Liver (tissue), 9 donors: ENCODE measurements around the gene LRMDA. TPM values are rescaled to one million over a fixed set of nuclear protein-coding genes. Genes with fewer than 3 reads are reported as not detected.

Experiments
- DNase-seq: peaks from one replicate; pipeline ENCODE4 v3.0.0-alpha.2; 2017; ENCODE audit warnings: low spot score
- H3K27ac ChIP-seq, 2 donors: one replicate each; pipeline ENCODE4 v1.7.0; 2013; ENCODE audit warnings: inconsistent platforms in 2 of 2, low read length in 2 of 2, control low read depth in 1 of 2, low read depth in 1 of 2, mild to moderate bottlenecking in 1 of 2
- H3K27me3 ChIP-seq, 4 donors: one replicate each; pipeline versions ENCODE4 v1.6.1 to v1.7.0; 2013; ENCODE audit warnings: low read length in 3 of 4, inconsistent platforms in 1 of 4, mild to moderate bottlenecking in 1 of 4, moderate library complexity in 1 of 4; ENCODE audit not compliant: control insufficient read depth in 4 of 4, insufficient read depth in 4 of 4
- H3K36me3 ChIP-seq, 4 donors: one replicate each; pipeline versions ENCODE4 v1.6.1 to v1.7.0; 2013; ENCODE audit warnings: low read length in 3 of 4, mild to moderate bottlenecking in 3 of 4, low read depth in 1 of 4, moderate library complexity in 1 of 4; ENCODE audit not compliant: control insufficient read depth in 4 of 4, insufficient read depth in 3 of 4
- H3K4me1 ChIP-seq, 4 donors: one replicate each; pipeline versions ENCODE4 v1.6.1 to v1.7.0; 2013; ENCODE audit warnings: low read length in 3 of 4, mild to moderate bottlenecking in 3 of 4, moderate library complexity in 1 of 4; ENCODE audit not compliant: control insufficient read depth in 4 of 4, insufficient read depth in 4 of 4
- H3K4me3 ChIP-seq, 3 donors: one replicate each; pipeline versions ENCODE4 v1.6.1 to v1.7.0; 2013; ENCODE audit warnings: low read length in 3 of 3, control low read depth in 1 of 3, low read depth in 1 of 3, mild to moderate bottlenecking in 1 of 3
- H3K9ac ChIP-seq, 2 donors: one replicate each; pipeline ENCODE4 v1.7.0; 2013; ENCODE audit warnings: low read length in 2 of 2, mild to moderate bottlenecking in 2 of 2, moderate library complexity in 2 of 2, control low read depth in 1 of 2, low read depth in 1 of 2
- H3K9me3 ChIP-seq, 4 donors: one replicate each; pipeline versions ENCODE4 v1.6.1 to v1.7.0; 2013; ENCODE audit warnings: low read length in 3 of 4; ENCODE audit not compliant: control insufficient read depth in 4 of 4
- EGR1 ChIP-seq, 2 donors: IDR thresholded peaks; 2 replicates each; pipeline ENCODE4 v1.6.1; 2016 to 2018; ENCODE audit warnings: antibody characterized with exemption in 2 of 2, low read depth in 2 of 2
- FOXA2 ChIP-seq: IDR thresholded peaks from 2 replicates; pipeline ENCODE4 v1.6.1; 2016; ENCODE audit warnings: antibody characterized with exemption
- HNF4A ChIP-seq, 2 donors: conservative IDR thresholded peaks; 2 replicates each; pipeline ENCODE4 v1.6.1; 2016; ENCODE audit warnings: antibody characterized with exemption in 2 of 2, mild to moderate bottlenecking in 2 of 2
- HNF4G ChIP-seq: IDR thresholded peaks from 2 replicates; pipeline ENCODE4 v1.6.1; 2016; ENCODE audit warnings: antibody characterized with exemption
- NR2F2 ChIP-seq: IDR thresholded peaks from 2 replicates; pipeline ENCODE4 v1.6.1; 2016; ENCODE audit warnings: antibody characterized with exemption
- RAD21 ChIP-seq, 2 donors: IDR thresholded peaks; 2 replicates each; pipeline ENCODE4 v1.6.1; 2016; ENCODE audit warnings: antibody characterized with exemption in 2 of 2, mild to moderate bottlenecking in 2 of 2
- SP1 ChIP-seq: IDR thresholded peaks from 2 replicates; pipeline ENCODE4 v1.6.1; 2018; ENCODE audit warnings: antibody characterized with exemption, mild to moderate bottlenecking
- WGBS: extraction: QIAGEN DNeasy Blood & Tissue Kit; methylation state at CpG from one replicate; pipeline ENCODE4 v1.1.7; 2013; 5-methylcytosine and 5-hydroxymethylcytosine counted together
- polyA plus RNA-seq, 2 donors: library from polyadenylated mRNA; stranded (reverse) in 1 of 2; unstranded in 1 of 2; fragments of 200-250 nt in 1 of 2; fragments of >200 nt in 1 of 2; fragmentation: Nextera tagmentation in 1 of 2; extraction: Ambion mirVana in 1 of 2; gene quantifications; one replicate each; pipeline versions ENCODE4 v1.2.1 to v1.2.3, GENCODE V29; 2013 to 2015
- total RNA-seq, 2 donors: library from RNA; depleted of rRNA; stranded (reverse); fragments of >200 nt; gene quantifications; one replicate each; pipeline ENCODE4 v1.2.3, GENCODE V29; 2014
- TF ChIP-seq, protein P1 (sequence below): IDR thresholded peaks from 2 replicates; pipeline ENCODE4 v1.6.1; 2016; ENCODE audit warnings: antibody characterized with exemption
- TF ChIP-seq, protein P2 (sequence below): IDR thresholded peaks from 2 replicates; pipeline ENCODE4 v1.6.1; 2016; ENCODE audit warnings: antibody characterized with exemption, mild to moderate bottlenecking
- donor health status: healthy.
- donor health status: healthy.
- donor health status: healthy.
- donor health status: healthy.
- donor health status: healthy.

Gene LRMDA
- total and polyA plus RNA-seq, 4 donors = 7.9 to 15.8 (median 11.3) TPM

DNA sequence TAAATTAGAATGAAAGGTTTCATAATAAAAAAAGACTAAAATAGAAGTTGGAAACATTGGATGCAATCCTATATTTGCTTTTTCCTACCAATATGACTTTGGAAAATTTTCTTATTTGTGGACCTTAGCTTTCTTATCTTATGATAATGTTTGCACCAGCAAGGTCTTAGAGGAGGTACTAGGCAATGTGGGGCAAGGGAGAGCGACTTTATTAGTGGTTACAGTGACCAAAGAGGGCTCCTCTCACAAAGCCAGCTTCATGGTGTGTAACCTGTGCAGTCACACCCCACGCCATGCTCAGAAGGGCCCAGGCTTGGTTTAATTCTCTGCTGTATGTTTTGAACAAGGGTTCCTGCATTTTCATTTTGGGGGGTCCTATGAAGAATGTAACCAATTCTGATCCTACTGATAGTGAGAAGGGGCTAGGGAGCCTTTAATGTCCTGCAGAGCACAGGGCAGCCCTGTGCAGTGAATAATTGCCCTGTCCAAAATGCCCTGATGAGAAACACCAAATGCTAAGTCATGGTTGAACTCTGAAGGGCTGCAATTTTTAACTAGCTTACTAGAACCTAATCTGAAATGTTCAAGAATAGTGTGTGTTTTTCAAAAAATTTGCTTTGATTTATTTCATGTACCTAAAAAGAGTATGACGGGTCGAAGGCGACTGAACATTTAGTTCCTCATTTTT, 1047.8 kb downstream of the LRMDA start:
- Histone ChIP-seq H3K36me3 (no peaks in the 10 kb centered on the region), H3K4me1 (no peaks in the 10 kb centered on the region), H3K27ac (no peak overlapping the region), H3K9ac (no peak overlapping the region), H3K27me3 (no peaks in the 10 kb centered on the region), H3K9me3 (peaks cover 0 to 7% (median 2%) of the 10 kb centered on the region in 4 donors), H3K4me3 (no peak overlapping the region)
- no peak for DNase-seq
- 87% methylated on average over 5 of the region's 5 CpGs for WGBS
- TF ChIP-seq, protein P1, sequence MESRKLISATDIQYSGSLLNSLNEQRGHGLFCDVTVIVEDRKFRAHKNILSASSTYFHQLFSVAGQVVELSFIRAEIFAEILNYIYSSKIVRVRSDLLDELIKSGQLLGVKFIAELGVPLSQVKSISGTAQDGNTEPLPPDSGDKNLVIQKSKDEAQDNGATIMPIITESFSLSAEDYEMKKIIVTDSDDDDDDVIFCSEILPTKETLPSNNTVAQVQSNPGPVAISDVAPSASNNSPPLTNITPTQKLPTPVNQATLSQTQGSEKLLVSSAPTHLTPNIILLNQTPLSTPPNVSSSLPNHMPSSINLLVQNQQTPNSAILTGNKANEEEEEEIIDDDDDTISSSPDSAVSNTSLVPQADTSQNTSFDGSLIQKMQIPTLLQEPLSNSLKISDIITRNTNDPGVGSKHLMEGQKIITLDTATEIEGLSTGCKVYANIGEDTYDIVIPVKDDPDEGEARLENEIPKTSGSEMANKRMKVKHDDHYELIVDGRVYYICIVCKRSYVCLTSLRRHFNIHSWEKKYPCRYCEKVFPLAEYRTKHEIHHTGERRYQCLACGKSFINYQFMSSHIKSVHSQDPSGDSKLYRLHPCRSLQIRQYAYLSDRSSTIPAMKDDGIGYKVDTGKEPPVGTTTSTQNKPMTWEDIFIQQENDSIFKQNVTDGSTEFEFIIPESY = no peak
- TF ChIP-seq RAD21 (IDR thresholded peaks at IDR 0.05) (no peak), EGR1 (IDR thresholded peaks at IDR 0.05; ENCODE audit: low read depth in 2 of 2) (no peak), HNF4G (no peak), NR2F2 (no peak), HNF4A (conservative IDR thresholded peaks at IDR 0.05) (no peak), FOXA2 (no peak)
- TF ChIP-seq, protein P2, sequence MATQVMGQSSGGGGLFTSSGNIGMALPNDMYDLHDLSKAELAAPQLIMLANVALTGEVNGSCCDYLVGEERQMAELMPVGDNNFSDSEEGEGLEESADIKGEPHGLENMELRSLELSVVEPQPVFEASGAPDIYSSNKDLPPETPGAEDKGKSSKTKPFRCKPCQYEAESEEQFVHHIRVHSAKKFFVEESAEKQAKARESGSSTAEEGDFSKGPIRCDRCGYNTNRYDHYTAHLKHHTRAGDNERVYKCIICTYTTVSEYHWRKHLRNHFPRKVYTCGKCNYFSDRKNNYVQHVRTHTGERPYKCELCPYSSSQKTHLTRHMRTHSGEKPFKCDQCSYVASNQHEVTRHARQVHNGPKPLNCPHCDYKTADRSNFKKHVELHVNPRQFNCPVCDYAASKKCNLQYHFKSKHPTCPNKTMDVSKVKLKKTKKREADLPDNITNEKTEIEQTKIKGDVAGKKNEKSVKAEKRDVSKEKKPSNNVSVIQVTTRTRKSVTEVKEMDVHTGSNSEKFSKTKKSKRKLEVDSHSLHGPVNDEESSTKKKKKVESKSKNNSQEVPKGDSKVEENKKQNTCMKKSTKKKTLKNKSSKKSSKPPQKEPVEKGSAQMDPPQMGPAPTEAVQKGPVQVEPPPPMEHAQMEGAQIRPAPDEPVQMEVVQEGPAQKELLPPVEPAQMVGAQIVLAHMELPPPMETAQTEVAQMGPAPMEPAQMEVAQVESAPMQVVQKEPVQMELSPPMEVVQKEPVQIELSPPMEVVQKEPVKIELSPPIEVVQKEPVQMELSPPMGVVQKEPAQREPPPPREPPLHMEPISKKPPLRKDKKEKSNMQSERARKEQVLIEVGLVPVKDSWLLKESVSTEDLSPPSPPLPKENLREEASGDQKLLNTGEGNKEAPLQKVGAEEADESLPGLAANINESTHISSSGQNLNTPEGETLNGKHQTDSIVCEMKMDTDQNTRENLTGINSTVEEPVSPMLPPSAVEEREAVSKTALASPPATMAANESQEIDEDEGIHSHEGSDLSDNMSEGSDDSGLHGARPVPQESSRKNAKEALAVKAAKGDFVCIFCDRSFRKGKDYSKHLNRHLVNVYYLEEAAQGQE = no peak

DNA sequence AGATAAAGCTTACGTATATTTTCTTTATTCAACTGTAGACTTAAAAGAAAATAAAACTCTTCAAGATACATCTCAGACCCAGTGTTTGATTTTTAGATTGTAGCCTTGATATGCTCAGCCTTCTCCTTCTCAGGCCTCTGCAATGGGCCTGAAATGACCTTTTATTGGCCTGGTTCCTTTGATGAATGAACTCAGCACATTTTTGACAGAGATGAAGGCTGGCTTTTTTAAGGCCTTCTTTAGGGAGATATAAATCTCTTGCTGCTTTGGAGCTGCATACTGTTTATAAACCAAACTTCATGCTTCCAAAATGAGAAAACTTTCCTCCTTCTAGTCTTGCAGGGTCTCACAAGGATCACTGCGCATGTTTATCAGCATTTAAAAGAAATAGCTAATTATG, 1049.8 kb downstream of the LRMDA start:
- Histone ChIP-seq H3K4me1 (no peaks in the 10 kb centered on the region), H3K36me3 (no peaks in the 10 kb centered on the region), H3K27ac (no peak overlapping the region), H3K27me3 (no peaks in the 10 kb centered on the region), H3K9ac (no peak overlapping the region), H3K4me3 (no peak overlapping the region), H3K9me3 (peaks cover 0 to 7% (median 2%) of the 10 kb centered on the region in 4 donors)
- TF ChIP-seq, protein P2 = no peak
- TF ChIP-seq SP1 = no peak
- TF ChIP-seq, protein P1 = no peak
- 91% methylated on average over 2 of the region's 2 CpGs for WGBS
- no peak for DNase-seq
